ENCODE measurements around the gene FYB2.
"Not testable (repeated sequence)": the region's sequence is repeated elsewhere in the genome, so short reads cannot be mapped to it uniquely, and the experiment has no call there.

The FYB2 gene

GRCh38 chr1:56797065-56797685 lies 22.0 kb downstream of the FYB2 start:
- peak; percentile 17 for DNase-seq (ENCODE audit: low read depth)

- DNase-seq (ENCODE audit: low read depth): no peak
Observed at GRCh38 chr1:56795870-56796269, 23.3 kb downstream of the FYB2 start.

GRCh38 chr1:56790036-56790435 lies 29.2 kb downstream of the FYB2 start:
- DNase-seq (ENCODE audit: low read depth): no peak

- no peak for DNase-seq (ENCODE audit: low read depth)
Observed at GRCh38 chr1:56788588-56788987, 30.6 kb downstream of the FYB2 start.

- DNase-seq (ENCODE audit: low read depth): no peak
Observed at GRCh38 chr1:56788102-56788501, 31.1 kb downstream of the FYB2 start.

- no peak for DNase-seq (ENCODE audit: low read depth)
Observed at GRCh38 chr1:56787330-56787729, 31.9 kb downstream of the FYB2 start.

GRCh38 chr1:56782773-56783172 lies 36.4 kb downstream of the FYB2 start:
- DNase-seq (ENCODE audit: low read depth): no peak

- DNase-seq (ENCODE audit: low read depth): no peak
Observed at GRCh38 chr1:56780826-56781225, 38.4 kb downstream of the FYB2 start.

- DNase-seq (ENCODE audit: low read depth): no peak
Observed at GRCh38 chr1:56780128-56780750, 39.0 kb downstream of the FYB2 start.

GRCh38 chr1:56777972-56778371 lies 41.2 kb downstream of the FYB2 start:
- no peak for DNase-seq (ENCODE audit: low read depth)

- not testable (repeated sequence) for DNase-seq (ENCODE audit: low read depth)
Observed at GRCh38 chr1:56774732-56775131, 44.5 kb downstream of the FYB2 start.

GRCh38 chr1:56774067-56774609 lies 45.1 kb downstream of the FYB2 start:
- no peak for DNase-seq (ENCODE audit: low read depth)

- DNase-seq (ENCODE audit: low read depth): no peak
Observed at GRCh38 chr1:56773341-56774066, 45.7 kb downstream of the FYB2 start.

GRCh38 chr1:56771717-56772116 lies 47.5 kb downstream of the FYB2 start:
- DNase-seq (ENCODE audit: low read depth): no peak

- DNase-seq (ENCODE audit: low read depth): no peak
Observed at GRCh38 chr1:56758794-56759193, 60.4 kb downstream of the FYB2 start.

GRCh38 chr1:56758135-56758534 lies 61.1 kb downstream of the FYB2 start:
- no peak for DNase-seq (ENCODE audit: low read depth)

GRCh38 chr1:56755911-56756310 lies 63.3 kb downstream of the FYB2 start:
- no peak for DNase-seq (ENCODE audit: low read depth)

- no peak for DNase-seq (ENCODE audit: low read depth)
Observed at GRCh38 chr1:56754708-56755479, 64.3 kb downstream of the FYB2 start.

GRCh38 chr1:56745231-56745630 lies 74.0 kb downstream of the FYB2 start:
- no peak for DNase-seq (ENCODE audit: low read depth)

GRCh38 chr1:56728964-56729363 lies 90.2 kb downstream of the FYB2 start:
- DNase-seq (ENCODE audit: low read depth): no peak

GRCh38 chr1:56726706-56727105 lies 92.5 kb downstream of the FYB2 start:
- no peak for DNase-seq (ENCODE audit: low read depth)

GRCh38 chr1:56719171-56719570 lies 100.0 kb downstream of the FYB2 start:
- DNase-seq (ENCODE audit: low read depth): no peak

All from HS-27A (cell line).